A549 (cell line): ENCODE data around the gene ASPSCR1. TPM values are rescaled to one million over a fixed set of nuclear protein-coding genes. Genes with fewer than 3 reads are reported as not detected.

ENCODE experiments used
- ATAC-seq, 2 experiments: fragments of 200-7000 bp in 1 of 2; fragments of >200 bp in 1 of 2; cut with Nextera tagmentation in 1 of 2; cut with Tn5 transposase in 1 of 2; 3 replicates each; pipeline versions ENCODE4 v1.8.0 to v1.9.1; 2018 to 2020; ENCODE audit warnings: mild to moderate bottlenecking in 1 of 2, moderate library complexity in 1 of 2
- CTCF ChIA-PET: fragments of 300-600 bp; sonication (Branson Sonifier 250); formaldehyde crosslinking; extraction: SDS; loops from one replicate; lab custom pipeline; 2021; ENCODE audit warnings: antibody characterized with exemption, inconsistent platforms; lab: Yijun Ruan, JAX
- POLR2A ChIA-PET: fragments of 350-600 bp; formaldehyde crosslinking; extraction: SDS; loops from one replicate; lab custom pipeline; 2021; ENCODE audit warnings: antibody characterized with exemption, inconsistent platforms; lab: Yijun Ruan, JAX
- DNase-seq, 2 experiments: peaks; one replicate each; pipeline versions ENCODE4 v3.0.0 to v3.0.0-alpha.2; 2011 to 2016; ENCODE audit warnings: low read depth in 1 of 2, low spot score in 1 of 2
- FAIRE-seq: peaks from 2 replicates; lab custom pipeline; 2011; peaks lifted over from hg19 to GRCh38; lab: Jason Lieb, UNC
- H3K27ac ChIP-seq, 2 experiments: fragments of >200 bp; sonication (Bioruptor Twin); formaldehyde crosslinking; 3 replicates each; pipeline ENCODE4 v1.5.1; 2016 to 2017
- H3K4me1 ChIP-seq: fragments of >200 bp; sonication (Bioruptor Twin); formaldehyde crosslinking; 3 replicates; pipeline ENCODE4 v1.6.1; 2016
- H3K4me2 ChIP-seq: fragments of >200 bp; sonication (Bioruptor Twin); formaldehyde crosslinking; 3 replicates; pipeline ENCODE4 v1.6.1; 2016
- H3K4me3 ChIP-seq: fragments of >200 bp; sonication (Bioruptor Twin); formaldehyde crosslinking; 3 replicates; pipeline ENCODE4 v1.5.1; 2016
- H3K9me3 ChIP-seq: fragments of >200 bp; sonication (Bioruptor Twin); formaldehyde crosslinking; 3 replicates; pipeline ENCODE4 v1.6.1; 2016
- EHF ChIP-seq: fragments of 250-450 bp; sonication (Bioruptor Pico); IDR thresholded peaks from 2 replicates; pipeline ENCODE4 v1.5.0; 2020; ENCODE audit warnings: mild to moderate bottlenecking
- GATA3 ChIP-seq: IDR thresholded peaks from 2 replicates; pipeline ENCODE4 v1.6.1; 2012; ENCODE audit warnings: borderline replicate concordance
- JUN ChIP-seq, 2 experiments: fragments of >200 bp; sonication (Bioruptor Twin); formaldehyde crosslinking; IDR thresholded peaks; 2 replicates in 1 of 2; 3 replicates in 1 of 2; pipeline ENCODE4 v1.6.1; 2016 to 2017
- NR3C1 ChIP-seq: fragments of >200 bp; sonication (Bioruptor Twin); formaldehyde crosslinking; IDR thresholded peaks from 3 replicates; pipeline ENCODE4 v1.6.1; 2017
- POLR2A ChIP-seq: IDR thresholded peaks from 2 replicates; pipeline ENCODE4 v1.6.1; 2012; ENCODE audit warnings: mild to moderate bottlenecking, low read length
- POLR2AphosphoS2 ChIP-seq: conservative IDR thresholded peaks from 2 replicates; pipeline ENCODE4 v1.6.1; 2012; ENCODE audit warnings: low read length, improper control_type of control experiment, inconsistent platforms
- RCOR1 ChIP-seq: fragments of 150-350 bp; IDR thresholded peaks from 2 replicates; pipeline ENCODE4 v1.6.1; 2014; ENCODE audit warnings: antibody characterized with exemption, low read length, low read depth
- ZSCAN20 ChIP-seq: fragments of 250-450 bp; sonication (Bioruptor Pico); IDR thresholded peaks from 2 replicates; pipeline ENCODE4 v1.8.0; 2022; ENCODE audit warnings: mild to moderate bottlenecking, moderate library complexity
- WGBS: methylation state at CpG from one replicate; pipeline ENCODE4 v1.1.6; 2017; ENCODE audit errors: missing lambda C conversion rate; 5-methylcytosine and 5-hydroxymethylcytosine counted together
- polyA plus RNA-seq, 4 experiments: library from polyadenylated mRNA; depleted of rRNA in 3 of 4; stranded (reverse); fragments of >200 nt; fragmentation: RNase III in 1 of 4; extraction: RNeasy Plus Mini Kit Qiagen cat#74134 plus additional on column Dnase treatment in 1 of 4; gene quantifications; 2 replicates in 3 of 4; 3 replicates in 1 of 4; pipeline ENCODE4 v1.2.3, GENCODE V29; 2011 to 2017
- TF ChIP-seq, protein P1 (sequence below): IDR thresholded peaks from 2 replicates; pipeline ENCODE4 v1.6.1; 2012
- TF ChIP-seq, protein P2 (sequence below): fragments of >200 bp; sonication (Bioruptor Twin); formaldehyde crosslinking; IDR thresholded peaks from 2 replicates; pipeline ENCODE4 v1.6.1; 2016
- TF ChIP-seq, protein P3 (sequence below): IDR thresholded peaks from 2 replicates; pipeline ENCODE4 v1.6.1; 2012; ENCODE audit warnings: low read depth, borderline replicate concordance
- TF ChIP-seq, protein P4 (sequence below): IDR thresholded peaks from 2 replicates; pipeline ENCODE4 v1.6.1; 2012
- TF ChIP-seq, protein P5 (sequence below): fragments of 450-650 bp; IDR thresholded peaks from 2 replicates; pipeline ENCODE4 v1.6.1; 2014; ENCODE audit warnings: antibody characterized with exemption

ASPSCR1 gene
- polyA plus RNA-seq, 2 of the 4 experiments (the other 2 are of a cell fraction) = 12.3 to 25.7 TPM

DNA sequence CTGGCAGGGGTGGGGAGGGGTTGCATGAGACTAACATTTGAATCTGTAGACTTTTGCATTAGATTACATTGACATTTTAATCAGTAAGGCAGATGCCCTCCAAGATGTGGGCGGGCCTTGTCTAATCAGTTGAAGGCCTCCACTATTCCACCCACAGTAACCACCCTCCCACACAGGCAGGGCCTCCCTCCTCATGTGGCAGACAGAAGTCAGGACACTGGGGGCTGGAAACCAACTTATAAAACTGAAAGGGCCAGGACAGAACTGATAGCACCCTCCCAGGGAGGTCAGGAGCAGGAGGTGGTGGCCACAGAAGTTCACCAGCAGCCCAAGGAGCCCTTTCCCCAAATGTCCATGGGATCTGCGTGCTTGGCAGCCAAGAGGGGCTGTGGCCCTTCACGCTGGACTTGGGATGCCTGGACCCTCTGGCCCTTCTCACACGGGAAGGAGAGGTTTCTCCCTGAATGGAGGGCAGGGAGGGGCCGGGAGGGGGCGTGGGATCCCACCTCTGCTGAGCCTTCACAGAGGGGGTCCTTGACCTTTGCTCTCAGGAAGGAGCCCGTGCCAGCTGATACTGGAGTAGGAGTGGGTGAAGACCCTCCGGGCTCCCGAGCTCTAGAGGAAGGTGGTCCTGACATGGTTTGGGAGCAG is 45.0 kb upstream of the ASPSCR1 start:
- FAIRE-seq (no peak), ATAC-seq (no peak), DNase-seq (no peak)
- WGBS = 87% methylated on average over 9 of the region's 9 CpGs
- H3K9me3 ChIP-seq = no peaks in the 10 kb centered on the region
- ChIA-PET CTCF (interaction anchor here (1.0 to 12.8 kb wide), 7 partner anchors 28 to 105 kb away, joined by 3 to 99 read pairs (median 4); partner anchors contain the start of genes DCXR and NOTUM), POLR2A (no interaction called here)
- H3K4me2 ChIP-seq = no peak overlapping the region
- no peak overlapping the region for H3K27ac ChIP-seq
- H3K4me1 ChIP-seq = peaks cover 21% of the 10 kb centered on the region
- H3K4me3 ChIP-seq = no peak overlapping the region
- TF ChIP-seq JUN (IDR thresholded peaks at IDR 0.05) (peak in 1 of 2 experiments; percentile 42; a peak in 2 of 5 replicates), EHF (CRISPR knock-in tag) (no peak), POLR2AphosphoS2 (peak; percentile 62; the same call in 1 of the 2 replicates)
- TF ChIP-seq, protein P1, sequence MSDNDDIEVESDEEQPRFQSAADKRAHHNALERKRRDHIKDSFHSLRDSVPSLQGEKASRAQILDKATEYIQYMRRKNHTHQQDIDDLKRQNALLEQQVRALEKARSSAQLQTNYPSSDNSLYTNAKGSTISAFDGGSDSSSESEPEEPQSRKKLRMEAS = no peak
- TF ChIP-seq, protein P2, sequence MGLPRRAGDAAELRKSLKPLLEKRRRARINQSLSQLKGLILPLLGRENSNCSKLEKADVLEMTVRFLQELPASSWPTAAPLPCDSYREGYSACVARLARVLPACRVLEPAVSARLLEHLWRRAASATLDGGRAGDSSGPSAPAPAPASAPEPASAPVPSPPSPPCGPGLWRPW = no peak
- TF ChIP-seq, protein P3, sequence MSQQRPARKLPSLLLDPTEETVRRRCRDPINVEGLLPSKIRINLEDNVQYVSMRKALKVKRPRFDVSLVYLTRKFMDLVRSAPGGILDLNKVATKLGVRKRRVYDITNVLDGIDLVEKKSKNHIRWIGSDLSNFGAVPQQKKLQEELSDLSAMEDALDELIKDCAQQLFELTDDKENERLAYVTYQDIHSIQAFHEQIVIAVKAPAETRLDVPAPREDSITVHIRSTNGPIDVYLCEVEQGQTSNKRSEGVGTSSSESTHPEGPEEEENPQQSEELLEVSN = no peak
- TF ChIP-seq, protein P4, sequence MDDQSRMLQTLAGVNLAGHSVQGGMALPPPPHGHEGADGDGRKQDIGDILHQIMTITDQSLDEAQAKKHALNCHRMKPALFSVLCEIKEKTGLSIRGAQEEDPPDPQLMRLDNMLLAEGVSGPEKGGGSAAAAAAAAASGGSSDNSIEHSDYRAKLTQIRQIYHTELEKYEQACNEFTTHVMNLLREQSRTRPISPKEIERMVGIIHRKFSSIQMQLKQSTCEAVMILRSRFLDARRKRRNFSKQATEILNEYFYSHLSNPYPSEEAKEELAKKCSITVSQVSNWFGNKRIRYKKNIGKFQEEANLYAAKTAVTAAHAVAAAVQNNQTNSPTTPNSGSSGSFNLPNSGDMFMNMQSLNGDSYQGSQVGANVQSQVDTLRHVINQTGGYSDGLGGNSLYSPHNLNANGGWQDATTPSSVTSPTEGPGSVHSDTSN = peak; percentile 26; the same call in 1 of the 2 replicates

DNA sequence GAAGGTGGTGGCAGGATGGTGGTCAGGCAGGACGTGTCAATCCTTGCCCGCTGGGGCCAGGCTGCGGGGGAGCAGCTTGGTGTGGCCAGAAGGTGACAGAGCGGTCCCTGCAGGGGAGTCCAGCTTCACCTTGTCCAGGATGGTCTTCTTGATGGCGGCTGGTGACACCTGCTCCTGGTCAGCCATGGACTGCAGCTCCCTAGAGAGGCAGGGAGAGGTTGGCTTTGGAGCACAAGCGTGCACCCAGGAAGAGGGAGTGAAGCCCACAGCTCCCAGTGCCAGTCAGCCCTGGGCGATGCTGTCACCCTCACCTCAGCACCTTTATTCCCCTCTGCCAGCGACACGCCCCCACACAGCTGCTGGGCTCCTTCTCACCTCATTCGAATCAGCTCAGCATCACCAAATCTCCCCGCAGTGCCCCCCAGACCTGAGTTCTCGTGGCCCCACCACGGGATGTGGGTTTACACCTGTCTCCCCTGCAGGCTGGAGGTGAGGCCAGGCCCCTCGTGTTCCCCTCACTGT is 44.2 kb upstream of the ASPSCR1 start:
- peaks cover 25% of the 10 kb centered on the region for H3K4me1 ChIP-seq
- H3K27ac ChIP-seq = no peak overlapping the region
- no peak for FAIRE-seq
- DNase-seq = no peak
- CTCF ChIA-PET = interaction anchor here (0.6 to 12.8 kb wide), 7 partner anchors 27 to 97 kb away, joined by 3 to 99 read pairs (median 4); partner anchors contain the start of gene NOTUM
- TF ChIP-seq, protein P4 = peak; percentile 57
- TF ChIP-seq POLR2A (peak; percentile 12; the same call in 1 of the 2 replicates), GATA3 (no peak)
- no peaks in the 10 kb centered on the region for H3K9me3 ChIP-seq
- H3K4me3 ChIP-seq = no peak overlapping the region
- H3K4me2 ChIP-seq = no peak overlapping the region
- no peak for ATAC-seq
- POLR2A ChIA-PET = no interaction called here
- 94% methylated on average over 14 of the region's 14 CpGs for WGBS

DNA sequence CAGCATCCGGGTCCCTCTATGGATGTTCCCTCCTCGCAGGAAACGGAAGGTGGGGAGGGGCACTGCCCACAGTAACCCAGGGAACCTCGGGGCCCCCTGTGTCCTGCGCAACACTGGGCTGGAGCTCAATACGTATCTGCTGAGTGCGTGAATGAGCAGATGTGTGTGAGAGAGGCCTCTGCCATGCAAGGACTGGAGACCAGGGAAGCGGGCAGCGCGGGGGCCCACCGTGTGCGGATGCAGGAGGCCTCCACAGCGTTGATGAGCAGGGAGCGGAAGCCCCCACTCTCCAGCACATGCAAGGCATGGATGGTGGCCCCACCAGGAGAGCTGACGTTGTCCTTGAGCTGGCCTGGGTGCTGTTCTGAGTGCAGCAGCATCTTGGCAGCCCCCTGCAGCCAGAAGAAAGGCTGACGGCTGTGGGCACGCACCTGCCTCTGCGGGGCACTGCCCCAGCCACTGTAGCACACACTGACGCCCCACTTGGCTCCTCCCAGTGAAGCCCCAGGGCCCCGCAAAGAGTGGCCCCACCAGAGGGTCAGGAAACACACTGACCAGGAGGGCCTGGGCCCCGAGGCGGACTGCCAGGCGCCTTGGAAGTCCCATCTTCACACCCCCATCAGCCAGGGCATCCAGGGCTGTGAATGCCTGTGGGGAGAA is 43.2 kb upstream of the ASPSCR1 start:
- H3K4me1 ChIP-seq = peaks cover 19% of the 10 kb centered on the region; the same call in 2 of the 3 replicates
- H3K4me2 ChIP-seq = no peak overlapping the region
- CTCF ChIA-PET = interaction anchor here (0.6 to 12.8 kb wide), 7 partner anchors 25 to 403 kb away, joined by 3 to 99 read pairs (median 4); partner anchors contain the start of gene NOTUM
- 91% methylated on average over 18 of the region's 23 CpGs for WGBS
- TF ChIP-seq, protein P5, sequence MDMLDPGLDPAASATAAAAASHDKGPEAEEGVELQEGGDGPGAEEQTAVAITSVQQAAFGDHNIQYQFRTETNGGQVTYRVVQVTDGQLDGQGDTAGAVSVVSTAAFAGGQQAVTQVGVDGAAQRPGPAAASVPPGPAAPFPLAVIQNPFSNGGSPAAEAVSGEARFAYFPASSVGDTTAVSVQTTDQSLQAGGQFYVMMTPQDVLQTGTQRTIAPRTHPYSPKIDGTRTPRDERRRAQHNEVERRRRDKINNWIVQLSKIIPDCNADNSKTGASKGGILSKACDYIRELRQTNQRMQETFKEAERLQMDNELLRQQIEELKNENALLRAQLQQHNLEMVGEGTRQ = no peak
- TF ChIP-seq NR3C1 (no peak), ZSCAN20 (CRISPR knock-in tag) (no peak), RCOR1 (no peak)
- FAIRE-seq = no peak
- ATAC-seq = no peak
- POLR2A ChIA-PET = no interaction called here
- no peaks in the 10 kb centered on the region for H3K9me3 ChIP-seq
- DNase-seq = no peak
- no peak overlapping the region for H3K4me3 ChIP-seq
- H3K27ac ChIP-seq = no peak overlapping the region
